Activated CD4-positive, alpha-beta T cell treated with anti-CD3 and anti-CD28 coated beads for 4 hours (primary cell): ENCODE measurements around the gene PGS1.

ENCODE experiments used
- DNase-seq, 2 donors: peaks; one replicate each; pipeline ENCODE4 v3.0.0-alpha.2; 2020

PGS1 gene

GRCh38 chr17:78411241-78411857 is 32.9 kb downstream of the PGS1 start:
- no peak for DNase-seq

GRCh38 chr17:78412403-78412802 is 34.0 kb downstream of the PGS1 start:
- peak; percentile 22 to 23 for DNase-seq

GRCh38 chr17:78414178-78415162 is 36.0 kb downstream of the PGS1 start:
- DNase-seq: peak; percentile 52 to 53

GRCh38 chr17:78415821-78416711 is 37.6 kb downstream of the PGS1 start:
- DNase-seq: no peak

GRCh38 chr17:78416791-78417530 is 38.5 kb downstream of the PGS1 start:
- DNase-seq: no peak

- DNase-seq: no peak
Observed at GRCh38 chr17:78417531-78417909, 39.1 kb downstream of the PGS1 start.

- DNase-seq: no peak
Observed at GRCh38 chr17:78418326-78419026, 40.0 kb downstream of the PGS1 start.

GRCh38 chr17:78419970-78420815 is 41.7 kb downstream of the PGS1 start:
- no peak for DNase-seq

- no peak for DNase-seq
Observed at GRCh38 chr17:78421084-78421533, 42.7 kb downstream of the PGS1 start.

- DNase-seq: peak; percentile 64 to 74
Observed at GRCh38 chr17:78421534-78422266, 43.3 kb downstream of the PGS1 start.

GRCh38 chr17:78422267-78422605 is 43.8 kb downstream of the PGS1 start:
- no peak for DNase-seq

GRCh38 chr17:78422872-78423588 is 44.6 kb downstream of the PGS1 start:
- no peak for DNase-seq

GRCh38 chr17:78423961-78424675 is 45.7 kb downstream of the PGS1 start:
- no peak for DNase-seq

- DNase-seq: no peak
Observed at GRCh38 chr17:78425429-78425828, 47.0 kb downstream of the PGS1 start.

GRCh38 chr17:78426293-78426879 is 47.9 kb downstream of the PGS1 start:
- no peak for DNase-seq

- no peak for DNase-seq
Observed at GRCh38 chr17:78427140-78427539, 48.7 kb downstream of the PGS1 start.

- DNase-seq: no peak
Observed at GRCh38 chr17:78428025-78428575, 49.7 kb downstream of the PGS1 start.
